ENCODE results near the gene TCEANC2.
A peak's percentile ranks its signal among the peaks of the same experiment; 100 is the strongest.

The TCEANC2 gene

GRCh38 chr1:54054438-54054749, 986 bp downstream of the TCEANC2 start:
- no peak for TF ChIP-seq POU6F1 (CRISPR knock-in tag; IDR thresholded peaks at IDR 0.05; ENCODE audit: borderline replicate concordance, low read depth)
- TF ChIP-seq ZNF8 (CRISPR knock-in tag; IDR thresholded peaks at IDR 0.05), result no peak
- no peak for TF ChIP-seq OSR1 (CRISPR knock-in tag; IDR thresholded peaks at IDR 0.05)
- TF ChIP-seq BACH2 (CRISPR knock-in tag; IDR thresholded peaks at IDR 0.05; ENCODE audit: borderline replicate concordance), result no peak
- TF ChIP-seq TCF4 (CRISPR knock-in tag; IDR thresholded peaks at IDR 0.05; ENCODE audit: borderline replicate concordance), result no peak
- TF ChIP-seq CSRNP3 (CRISPR knock-in tag; IDR thresholded peaks at IDR 0.05), result no peak
- TF ChIP-seq ZFP30 (CRISPR knock-in tag; IDR thresholded peaks at IDR 0.05), result no peak
- no peak for TF ChIP-seq ZC3H10 (CRISPR knock-in tag; IDR thresholded peaks at IDR 0.05)
- TF ChIP-seq ZNF70 (CRISPR knock-in tag; IDR thresholded peaks at IDR 0.05), result no peak
- TF ChIP-seq PATZ1 (CRISPR knock-in tag; IDR thresholded peaks at IDR 0.05; ENCODE audit: borderline replicate concordance), result no peak
- TF ChIP-seq TOX (CRISPR knock-in tag; IDR thresholded peaks at IDR 0.05; ENCODE audit: borderline replicate concordance), result no peak
- no peak for TF ChIP-seq ARNTL (CRISPR knock-in tag; IDR thresholded peaks at IDR 0.05; ENCODE audit: borderline replicate concordance, low read depth)
- TF ChIP-seq SNAI2 (CRISPR knock-in tag; IDR thresholded peaks at IDR 0.05), result no peak
- no peak for TF ChIP-seq GLIS3 (CRISPR knock-in tag; IDR thresholded peaks at IDR 0.05)
- TF ChIP-seq ZNF565 (CRISPR knock-in tag; conservative IDR thresholded peaks at IDR 0.05; ENCODE audit: low read depth), result no peak
- TF ChIP-seq CSDC2 (CRISPR knock-in tag; IDR thresholded peaks at IDR 0.05), result no peak
- TF ChIP-seq PPARA (CRISPR knock-in tag; IDR thresholded peaks at IDR 0.05; ENCODE audit: borderline replicate concordance), result no peak
- no peak for TF ChIP-seq ESRRG (CRISPR knock-in tag; IDR thresholded peaks at IDR 0.05)
- TF ChIP-seq ZFP3 (CRISPR knock-in tag; IDR thresholded peaks at IDR 0.05), result no peak
- no peak for TF ChIP-seq ISL1 (CRISPR knock-in tag; IDR thresholded peaks at IDR 0.05)
- no peak for ATAC-seq

GRCh38 chr1:54064299-54064698, 10.9 kb downstream of the TCEANC2 start:
- no peak for TF ChIP-seq GLIS3 (CRISPR knock-in tag; IDR thresholded peaks at IDR 0.05)
- TF ChIP-seq ZNF70 (CRISPR knock-in tag; IDR thresholded peaks at IDR 0.05), result no peak
- TF ChIP-seq ESRRG (CRISPR knock-in tag; IDR thresholded peaks at IDR 0.05), result no peak
- TF ChIP-seq BACH2 (CRISPR knock-in tag; IDR thresholded peaks at IDR 0.05; ENCODE audit: borderline replicate concordance), result no peak
- no peak for TF ChIP-seq RARB (CRISPR knock-in tag; IDR thresholded peaks at IDR 0.05)
- no peak for TF ChIP-seq ZC3H10 (CRISPR knock-in tag; IDR thresholded peaks at IDR 0.05)
- TF ChIP-seq ZFP30 (CRISPR knock-in tag; IDR thresholded peaks at IDR 0.05), result no peak
- TF ChIP-seq TOX (CRISPR knock-in tag; IDR thresholded peaks at IDR 0.05; ENCODE audit: borderline replicate concordance), result no peak
- no peak for TF ChIP-seq CSRNP3 (CRISPR knock-in tag; IDR thresholded peaks at IDR 0.05)
- TF ChIP-seq ZNF565 (CRISPR knock-in tag; conservative IDR thresholded peaks at IDR 0.05; ENCODE audit: low read depth), result no peak
- TF ChIP-seq SNAI2 (CRISPR knock-in tag; IDR thresholded peaks at IDR 0.05), result no peak
- TF ChIP-seq ZNF8 (CRISPR knock-in tag; IDR thresholded peaks at IDR 0.05), result no peak
- no peak for ATAC-seq

GRCh38 chr1:54069791-54070170, 16.4 kb downstream of the TCEANC2 start:
- ATAC-seq, result peak; percentile 51
- TF ChIP-seq PPARA (CRISPR knock-in tag; IDR thresholded peaks at IDR 0.05; ENCODE audit: borderline replicate concordance), result no peak
- TF ChIP-seq ESRRG (CRISPR knock-in tag; IDR thresholded peaks at IDR 0.05), result no peak

GRCh38 chr1:54070171-54070837, 16.9 kb downstream of the TCEANC2 start:
- TF ChIP-seq CSRNP3 (CRISPR knock-in tag; IDR thresholded peaks at IDR 0.05) (no peak), ZFP3 (CRISPR knock-in tag; IDR thresholded peaks at IDR 0.05) (no peak), PPARA (CRISPR knock-in tag; IDR thresholded peaks at IDR 0.05; ENCODE audit: borderline replicate concordance) (no peak), ZFP30 (CRISPR knock-in tag; IDR thresholded peaks at IDR 0.05) (no peak), BACH2 (CRISPR knock-in tag; IDR thresholded peaks at IDR 0.05; ENCODE audit: borderline replicate concordance) (no peak), TCF4 (CRISPR knock-in tag; IDR thresholded peaks at IDR 0.05; ENCODE audit: borderline replicate concordance) (no peak), ESRRG (CRISPR knock-in tag; IDR thresholded peaks at IDR 0.05) (no peak), OSR1 (CRISPR knock-in tag; IDR thresholded peaks at IDR 0.05) (no peak), ARNTL (CRISPR knock-in tag; IDR thresholded peaks at IDR 0.05; ENCODE audit: borderline replicate concordance, low read depth) (no peak), SNAI2 (CRISPR knock-in tag; IDR thresholded peaks at IDR 0.05) (no peak), TOX (CRISPR knock-in tag; IDR thresholded peaks at IDR 0.05; ENCODE audit: borderline replicate concordance) (no peak)
- ATAC-seq, result peak; percentile 93

Data from SK-N-SH treated with all-trans-retinoic acid at 6 μM for 48 hours (cell line).